Measurements from ENCODE around the gene OSBPL1A.
"Not testable (repeated sequence)": the region's sequence is repeated elsewhere in the genome, so short reads cannot be mapped to it uniquely, and the experiment has no call there.

Gene OSBPL1A

DNA sequence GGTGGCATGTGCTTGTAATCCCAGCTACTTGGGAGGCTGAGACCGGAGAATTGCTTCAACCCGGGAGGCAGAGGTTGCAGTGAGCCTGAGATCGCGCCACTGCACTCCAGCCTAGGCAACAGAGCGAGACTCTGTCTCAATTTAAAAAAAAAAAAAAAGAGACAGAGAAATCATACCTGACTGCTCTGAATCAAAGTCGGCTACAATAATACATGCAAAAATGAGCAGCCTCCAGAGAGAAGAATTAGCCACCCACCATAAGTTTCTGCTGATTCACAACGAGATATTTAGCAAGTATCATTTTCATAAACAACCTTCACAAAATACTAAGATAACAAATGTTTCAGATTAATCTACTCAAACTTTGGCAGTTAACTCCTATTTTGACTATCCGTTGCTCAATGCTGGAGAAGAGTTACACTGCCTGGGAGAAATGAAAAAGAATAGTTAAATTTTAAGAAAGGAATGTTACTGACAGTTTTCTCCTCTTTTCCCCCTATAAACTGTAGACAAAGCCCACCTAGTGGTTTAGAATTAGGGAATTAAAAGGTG, 1.5 kb downstream of the OSBPL1A start:
- no peak overlapping the region for H3K27ac ChIP-seq (ENCODE audit: low read depth, low read length)
- H3K9me3 ChIP-seq (ENCODE audit: low read length) = no peaks in the 10 kb centered on the region
- H3K36me3 ChIP-seq (ENCODE audit: insufficient read depth, low read length) = no peaks in the 10 kb centered on the region
- H3K4me3 ChIP-seq (ENCODE audit: low read depth in 1 of 2, low read length in 2 of 2) = no peak overlapping the region
- H3K9ac ChIP-seq (ENCODE audit: low read length) = no peak overlapping the region
- peaks cover 11% of the 10 kb centered on the region for H3K4me1 ChIP-seq (ENCODE audit: insufficient read depth, low read length)
- H3K27me3 ChIP-seq (ENCODE audit: control insufficient read depth in 1 of 2, insufficient read depth in 2 of 2, low read length in 2 of 2) = no peaks in the 10 kb centered on the region

DNA sequence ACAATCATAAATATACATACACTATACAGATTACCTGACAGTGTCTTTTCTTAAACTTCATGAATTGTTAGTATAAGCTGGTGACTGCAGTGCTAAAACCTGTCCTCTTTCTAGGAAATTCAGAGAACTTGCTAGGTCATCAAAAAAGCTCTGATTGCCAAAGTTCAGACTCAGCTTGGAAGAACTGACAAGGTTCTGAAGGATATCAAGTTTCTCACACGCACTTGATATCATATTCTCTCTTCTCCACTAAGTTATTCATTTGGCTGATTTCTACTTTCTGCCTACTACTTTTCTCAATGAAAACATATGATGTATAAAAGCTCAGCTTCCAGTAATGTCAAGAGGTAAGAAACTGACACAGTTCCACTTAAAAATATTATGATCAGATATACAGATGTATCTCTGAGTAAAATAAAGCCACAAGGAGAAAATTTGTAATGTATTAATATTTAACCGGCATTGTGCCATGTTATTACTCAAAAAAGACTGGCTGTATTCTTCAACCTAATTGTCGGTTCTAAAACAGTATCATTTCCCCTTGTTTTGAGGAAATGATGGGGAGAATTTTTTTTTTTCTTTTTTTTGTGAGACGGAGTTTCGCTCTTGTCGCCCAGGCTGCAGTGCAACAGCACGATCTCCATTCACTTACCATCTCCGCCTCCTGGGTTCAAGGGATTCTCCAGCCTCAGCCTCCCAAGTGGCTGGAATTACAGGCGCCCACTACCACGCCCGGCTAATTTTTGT, 2.4 kb downstream of the OSBPL1A start:
- no peaks in the 10 kb centered on the region for H3K27me3 ChIP-seq (ENCODE audit: control insufficient read depth in 1 of 2, insufficient read depth in 2 of 2, low read length in 2 of 2)
- no peaks in the 10 kb centered on the region for H3K9me3 ChIP-seq (ENCODE audit: low read length)
- no peak overlapping the region for H3K9ac ChIP-seq (ENCODE audit: low read length)
- H3K4me3 ChIP-seq (ENCODE audit: low read depth in 1 of 2, low read length in 2 of 2) = no peak overlapping the region
- H3K4me1 ChIP-seq (ENCODE audit: insufficient read depth, low read length) = peaks cover 11% of the 10 kb centered on the region
- no peak overlapping the region for H3K27ac ChIP-seq (ENCODE audit: low read depth, low read length)
- no peaks in the 10 kb centered on the region for H3K36me3 ChIP-seq (ENCODE audit: insufficient read depth, low read length)

DNA sequence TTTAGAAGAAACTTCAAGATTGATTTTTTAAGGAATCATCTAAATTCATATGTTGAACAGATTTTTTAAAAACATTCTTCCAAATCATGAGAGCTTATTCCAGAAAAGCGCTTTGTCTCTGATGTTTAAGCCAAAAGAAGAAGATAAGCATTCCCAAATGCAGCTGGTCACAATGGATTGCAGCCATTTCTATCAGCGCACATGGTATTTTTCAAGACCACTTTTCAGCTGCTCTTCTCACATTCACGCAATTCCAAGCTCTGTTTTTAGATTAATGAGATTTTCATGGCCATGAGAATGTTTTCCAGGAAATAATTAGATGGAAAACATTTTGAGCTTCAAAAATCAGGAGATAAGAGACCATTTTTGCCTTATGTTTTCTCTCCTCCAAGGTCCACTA, 8.7 kb downstream of the OSBPL1A start:
- H3K27ac ChIP-seq (ENCODE audit: low read depth, low read length) = no peak overlapping the region
- no peaks in the 10 kb centered on the region for H3K9me3 ChIP-seq (ENCODE audit: low read length)
- H3K4me3 ChIP-seq (ENCODE audit: low read depth in 1 of 2, low read length in 2 of 2) = no peak overlapping the region

DNA sequence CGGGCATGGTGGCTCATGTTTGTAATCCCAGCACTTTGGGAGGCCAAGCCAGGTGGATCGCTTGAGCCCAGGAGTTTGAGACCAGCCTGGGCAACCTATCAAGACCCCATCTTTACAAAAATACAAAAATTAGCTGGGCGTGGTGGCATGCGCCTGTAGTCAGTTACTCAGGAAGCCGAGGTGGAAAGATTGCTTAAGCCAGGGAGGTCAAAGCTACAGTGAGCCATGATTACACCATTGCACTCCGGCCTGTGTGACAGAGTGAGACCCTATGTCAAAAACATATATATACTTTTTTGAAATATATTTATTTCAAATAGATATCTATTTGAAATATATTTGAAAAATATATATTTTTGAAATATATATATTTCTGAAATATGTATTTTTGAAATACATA, 10.9 kb downstream of the OSBPL1A start:
- no peak overlapping the region for H3K9ac ChIP-seq (ENCODE audit: low read length)
- no peak overlapping the region for H3K27ac ChIP-seq (ENCODE audit: low read depth, low read length)
- H3K4me3 ChIP-seq (ENCODE audit: low read depth in 1 of 2, low read length in 2 of 2) = no peak overlapping the region
- H3K9me3 ChIP-seq (ENCODE audit: low read length) = no peaks in the 10 kb centered on the region
- no peaks in the 10 kb centered on the region for H3K27me3 ChIP-seq (ENCODE audit: control insufficient read depth in 1 of 2, insufficient read depth in 2 of 2, low read length in 2 of 2)
- H3K36me3 ChIP-seq (ENCODE audit: insufficient read depth, low read length) = no peaks in the 10 kb centered on the region
- H3K4me1 ChIP-seq (ENCODE audit: insufficient read depth, low read length) = no peaks in the 10 kb centered on the region

More for the DNA sequence above, 8.7 kb downstream of the OSBPL1A start:
- Histone ChIP-seq H3K4me1 (ENCODE audit: insufficient read depth, low read length) (no peaks in the 10 kb centered on the region), H3K9ac (ENCODE audit: low read length) (no peak overlapping the region), H3K27me3 (ENCODE audit: control insufficient read depth in 1 of 2, insufficient read depth in 2 of 2, low read length in 2 of 2) (no peaks in the 10 kb centered on the region), H3K36me3 (ENCODE audit: insufficient read depth, low read length) (no peaks in the 10 kb centered on the region)

DNA sequence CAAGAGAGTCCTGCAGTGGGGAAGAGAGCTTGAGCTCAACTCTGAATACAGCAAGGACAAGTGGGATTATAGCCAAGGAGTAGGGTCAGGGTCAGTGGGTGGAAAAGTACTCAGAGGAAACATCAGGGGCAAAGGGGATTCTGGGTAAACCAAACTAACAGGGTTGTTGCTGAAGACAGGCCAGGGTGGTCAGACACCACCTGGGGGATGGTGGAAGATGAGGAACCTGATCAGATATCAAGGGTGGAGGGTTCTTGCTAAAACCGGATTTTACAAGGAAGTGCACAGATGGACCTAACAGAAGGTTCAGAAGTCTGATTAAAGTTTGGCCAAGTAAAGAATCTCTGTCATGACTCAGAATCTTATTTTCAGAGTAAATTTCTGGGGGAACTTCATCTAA, 16.5 kb downstream of the OSBPL1A start:
- Histone ChIP-seq H3K9me3 (ENCODE audit: low read length) (no peaks in the 10 kb centered on the region), H3K9ac (ENCODE audit: low read length) (no peak overlapping the region), H3K4me1 (ENCODE audit: insufficient read depth, low read length) (no peaks in the 10 kb centered on the region), H3K27ac (ENCODE audit: low read depth, low read length) (no peak overlapping the region), H3K36me3 (ENCODE audit: insufficient read depth, low read length) (no peaks in the 10 kb centered on the region), H3K4me3 (ENCODE audit: low read depth in 1 of 2, low read length in 2 of 2) (no peak overlapping the region), H3K27me3 (ENCODE audit: control insufficient read depth in 1 of 2, insufficient read depth in 2 of 2, low read length in 2 of 2) (no peaks in the 10 kb centered on the region)

DNA sequence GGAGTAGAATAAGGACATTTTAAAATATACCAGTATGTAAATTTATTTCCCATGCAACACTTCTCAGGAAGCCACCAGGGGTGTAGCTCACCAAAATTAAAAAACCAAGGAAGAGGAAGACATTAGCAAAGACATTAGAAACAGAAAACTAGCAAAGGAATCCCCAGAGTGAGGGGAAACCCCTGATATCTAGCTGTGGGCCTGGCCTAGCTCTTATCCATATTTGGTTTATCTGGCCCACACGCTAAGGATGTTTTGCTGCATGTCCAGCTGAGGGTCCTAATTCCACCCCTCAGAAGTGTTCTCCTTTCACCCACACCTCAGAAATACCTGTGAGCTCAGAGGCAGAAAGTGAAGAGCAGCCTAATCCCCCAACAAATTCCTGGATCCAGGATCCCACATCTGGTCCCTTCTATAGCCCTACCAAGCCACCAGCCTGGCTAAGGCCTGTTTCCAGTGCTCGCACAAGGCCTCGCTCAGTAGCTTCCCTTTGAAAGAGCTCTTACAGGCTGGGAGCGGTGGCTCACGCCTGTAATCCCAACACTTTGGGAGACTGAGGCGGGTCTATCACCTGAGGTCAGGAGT, 17.4 kb downstream of the OSBPL1A start:
- H3K9me3 ChIP-seq (ENCODE audit: low read length) = no peaks in the 10 kb centered on the region
- no peaks in the 10 kb centered on the region for H3K4me1 ChIP-seq (ENCODE audit: insufficient read depth, low read length)
- no peak overlapping the region for H3K4me3 ChIP-seq (ENCODE audit: low read depth in 1 of 2, low read length in 2 of 2)
- peaks cover 3% of the 10 kb centered on the region for H3K36me3 ChIP-seq (ENCODE audit: insufficient read depth, low read length)
- no peak overlapping the region for H3K9ac ChIP-seq (ENCODE audit: low read length)
- H3K27ac ChIP-seq (ENCODE audit: low read depth, low read length) = no peak overlapping the region
- H3K27me3 ChIP-seq (ENCODE audit: control insufficient read depth in 1 of 2, insufficient read depth in 2 of 2, low read length in 2 of 2) = no peaks in the 10 kb centered on the region

DNA sequence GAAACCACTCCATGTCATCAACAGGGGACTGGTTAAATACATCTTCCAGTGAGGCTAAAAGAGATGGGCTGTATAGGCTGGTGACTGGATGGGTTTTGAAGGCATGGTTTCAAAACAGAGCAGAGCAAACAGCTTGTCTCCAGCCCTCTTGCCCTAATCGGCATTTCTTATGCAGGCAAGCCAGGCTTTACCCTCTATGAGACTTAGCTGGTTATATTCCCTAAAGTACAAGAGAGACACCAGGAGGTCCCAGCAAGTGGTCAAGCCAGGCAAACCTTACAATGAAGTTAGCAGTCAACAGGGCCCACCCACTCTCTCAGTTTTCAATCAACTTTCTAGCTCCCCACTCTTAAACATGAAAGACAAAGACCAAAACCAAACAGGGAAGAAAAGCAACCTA, 19.0 kb downstream of the OSBPL1A start:
- Histone ChIP-seq H3K4me1 (ENCODE audit: insufficient read depth, low read length) (no peaks in the 10 kb centered on the region), H3K9ac (ENCODE audit: low read length) (no peak overlapping the region), H3K4me3 (ENCODE audit: low read depth in 1 of 2, low read length in 2 of 2) (no peak overlapping the region), H3K9me3 (ENCODE audit: low read length) (no peaks in the 10 kb centered on the region), H3K27ac (ENCODE audit: low read depth, low read length) (no peak overlapping the region), H3K27me3 (ENCODE audit: control insufficient read depth in 1 of 2, insufficient read depth in 2 of 2, low read length in 2 of 2) (no peaks in the 10 kb centered on the region), H3K36me3 (ENCODE audit: insufficient read depth, low read length) (peaks cover 5% of the 10 kb centered on the region)

DNA sequence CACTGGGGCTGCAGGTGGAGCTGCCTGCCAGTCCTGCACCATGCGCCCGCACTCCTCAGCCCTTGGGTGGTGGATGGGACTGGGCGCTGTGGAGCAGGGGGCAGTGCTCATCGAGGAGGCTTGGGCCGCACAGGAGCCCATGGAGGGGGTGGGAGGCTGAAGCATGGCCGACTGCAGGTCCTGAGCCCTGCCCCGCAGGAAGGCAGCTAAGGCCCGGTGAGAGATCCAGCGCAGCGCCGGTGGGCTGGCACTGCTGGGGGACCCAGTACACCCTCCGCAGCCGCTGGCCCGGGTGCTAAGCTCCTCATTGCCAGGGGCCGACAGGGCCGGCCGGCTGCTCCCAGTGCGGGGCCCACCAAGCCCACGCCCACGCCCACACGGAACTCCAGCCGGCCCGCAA, 21.1 kb downstream of the OSBPL1A start:
- not testable (repeated sequence) for H3K4me1 ChIP-seq (ENCODE audit: insufficient read depth, low read length); H3K27ac ChIP-seq (ENCODE audit: low read depth, low read length); H3K4me3 ChIP-seq (ENCODE audit: low read depth in 1 of 2, low read length in 2 of 2); H3K27me3 ChIP-seq (ENCODE audit: control insufficient read depth in 1 of 2, insufficient read depth in 2 of 2, low read length in 2 of 2); H3K36me3 ChIP-seq (ENCODE audit: insufficient read depth, low read length); H3K9me3 ChIP-seq (ENCODE audit: low read length); H3K9ac ChIP-seq (ENCODE audit: low read length)

DNA sequence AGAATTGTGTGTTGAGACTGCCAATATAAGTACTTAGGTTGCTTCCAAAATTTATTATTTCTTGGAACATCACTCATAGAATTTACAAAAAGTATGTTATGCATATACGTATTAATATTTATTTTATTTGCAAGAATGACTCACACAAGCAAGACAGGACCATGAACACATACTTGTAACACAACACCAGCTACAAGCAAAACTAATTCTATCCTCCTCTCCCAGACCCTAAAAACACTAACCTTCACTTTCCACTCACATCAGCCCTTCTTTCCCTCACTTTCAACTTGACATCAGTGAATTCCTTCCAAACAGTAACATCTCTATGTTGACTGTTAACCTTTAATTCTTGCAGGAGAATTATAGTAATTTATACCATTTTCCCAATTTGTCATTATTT, 24.3 kb downstream of the OSBPL1A start:
- H3K36me3 ChIP-seq (ENCODE audit: insufficient read depth, low read length) = peaks cover 8% of the 10 kb centered on the region
- H3K4me1 ChIP-seq (ENCODE audit: insufficient read depth, low read length) = no peaks in the 10 kb centered on the region
- no peaks in the 10 kb centered on the region for H3K27me3 ChIP-seq (ENCODE audit: control insufficient read depth in 1 of 2, insufficient read depth in 2 of 2, low read length in 2 of 2)
- no peak overlapping the region for H3K27ac ChIP-seq (ENCODE audit: low read depth, low read length)
- no peaks in the 10 kb centered on the region for H3K9me3 ChIP-seq (ENCODE audit: low read length)
- no peak overlapping the region for H3K9ac ChIP-seq (ENCODE audit: low read length)
- H3K4me3 ChIP-seq (ENCODE audit: low read depth in 1 of 2, low read length in 2 of 2) = no peak overlapping the region

DNA sequence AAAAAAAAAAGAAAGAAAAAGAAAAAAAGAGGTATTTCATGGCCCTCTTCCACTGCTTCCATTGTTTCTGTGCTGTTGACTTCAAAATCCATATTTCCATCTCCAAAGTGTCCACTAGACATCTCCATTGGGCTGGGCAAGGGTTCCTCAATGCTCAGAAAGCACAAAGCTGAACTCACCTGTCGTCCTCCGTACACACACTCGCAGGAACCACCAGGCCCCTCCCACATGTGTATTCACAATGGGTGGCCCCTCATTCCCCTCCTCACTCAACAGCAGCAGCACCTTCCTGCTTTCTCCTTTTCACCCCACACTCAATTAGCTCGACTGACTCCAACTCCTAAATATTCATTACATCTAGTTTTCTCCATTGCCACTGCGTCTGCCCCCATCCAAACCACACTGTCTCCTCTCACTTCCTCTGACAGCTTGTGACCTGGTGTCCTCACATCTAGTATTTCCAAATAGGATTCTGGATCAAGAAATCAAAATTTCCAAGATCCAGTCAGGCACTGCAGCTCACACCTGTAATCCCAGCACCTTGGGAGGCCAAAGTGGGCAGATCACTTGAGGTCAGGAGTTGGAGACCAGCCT, 25.2 kb downstream of the OSBPL1A start:
- Histone ChIP-seq H3K9ac (ENCODE audit: low read length) (no peak overlapping the region), H3K9me3 (ENCODE audit: low read length) (no peaks in the 10 kb centered on the region), H3K27ac (ENCODE audit: low read depth, low read length) (no peak overlapping the region), H3K36me3 (ENCODE audit: insufficient read depth, low read length) (peaks cover 8% of the 10 kb centered on the region), H3K4me1 (ENCODE audit: insufficient read depth, low read length) (no peaks in the 10 kb centered on the region), H3K27me3 (ENCODE audit: control insufficient read depth in 1 of 2, insufficient read depth in 2 of 2, low read length in 2 of 2) (no peaks in the 10 kb centered on the region), H3K4me3 (ENCODE audit: low read depth in 1 of 2, low read length in 2 of 2) (no peak overlapping the region)

DNA sequence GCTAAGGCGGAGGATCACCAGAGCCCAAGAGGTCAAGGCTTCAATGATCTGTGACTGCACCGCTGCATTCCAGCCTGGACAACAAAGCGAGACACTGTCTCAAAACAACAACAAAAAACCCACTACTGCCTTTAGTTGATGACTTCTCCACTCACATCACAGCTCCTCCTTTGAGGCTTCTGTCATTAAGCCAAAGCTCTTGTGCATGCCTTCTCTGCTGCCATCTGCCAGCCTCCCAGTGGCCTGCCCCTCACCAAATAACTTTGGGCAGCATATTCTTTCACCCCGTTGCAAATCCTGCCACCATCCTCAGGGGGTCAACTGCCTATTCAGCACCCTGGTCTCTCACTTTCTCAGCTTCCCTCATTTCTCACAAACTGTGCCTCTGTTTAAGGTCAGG, 27.5 kb downstream of the OSBPL1A start:
- no peak overlapping the region for H3K4me3 ChIP-seq (ENCODE audit: low read depth in 1 of 2, low read length in 2 of 2)
- no peak overlapping the region for H3K27ac ChIP-seq (ENCODE audit: low read depth, low read length)
- no peak overlapping the region for H3K9ac ChIP-seq (ENCODE audit: low read length)
- no peaks in the 10 kb centered on the region for H3K4me1 ChIP-seq (ENCODE audit: insufficient read depth, low read length)
- no peaks in the 10 kb centered on the region for H3K27me3 ChIP-seq (ENCODE audit: control insufficient read depth in 1 of 2, insufficient read depth in 2 of 2, low read length in 2 of 2)
- peaks cover 5% of the 10 kb centered on the region for H3K36me3 ChIP-seq (ENCODE audit: insufficient read depth, low read length)
- H3K9me3 ChIP-seq (ENCODE audit: low read length) = no peaks in the 10 kb centered on the region

Data from muscle layer of colon (tissue), 2 donors.